Transverse colon (tissue), 3 donors: ENCODE data around the gene ZYX.
"Not testable (repeated sequence)": the region's sequence is repeated elsewhere in the genome, so short reads cannot be mapped to it uniquely, and the experiment has no call there.

Source experiments
- CTCF ChIP-seq, 5 experiments: fragments of 200-600 bp in 3 of 5; fragments of 450-650 bp in 2 of 5; sonication (generic) in 3 of 5; IDR thresholded peaks; 1 replicate in 2 of 5; 2 replicates in 3 of 5; pipeline ENCODE4 v1.5.1; 2016 to 2017; ENCODE audit warnings: antibody characterized with exemption in 5 of 5, inconsistent platforms in 3 of 5, mild to moderate bottlenecking in 2 of 5, moderate library complexity in 1 of 5
- EP300 ChIP-seq: sonication (generic); formaldehyde crosslinking; IDR thresholded peaks from one replicate; pipeline ENCODE4 v1.6.1; 2017; ENCODE audit warnings: antibody characterized with exemption, low read depth
- POLR2A ChIP-seq: fragments of 450-650 bp; IDR thresholded peaks from one replicate; pipeline ENCODE4 v1.6.1; 2016; ENCODE audit warnings: antibody characterized with exemption, mild to moderate bottlenecking, moderate library complexity

DNA sequence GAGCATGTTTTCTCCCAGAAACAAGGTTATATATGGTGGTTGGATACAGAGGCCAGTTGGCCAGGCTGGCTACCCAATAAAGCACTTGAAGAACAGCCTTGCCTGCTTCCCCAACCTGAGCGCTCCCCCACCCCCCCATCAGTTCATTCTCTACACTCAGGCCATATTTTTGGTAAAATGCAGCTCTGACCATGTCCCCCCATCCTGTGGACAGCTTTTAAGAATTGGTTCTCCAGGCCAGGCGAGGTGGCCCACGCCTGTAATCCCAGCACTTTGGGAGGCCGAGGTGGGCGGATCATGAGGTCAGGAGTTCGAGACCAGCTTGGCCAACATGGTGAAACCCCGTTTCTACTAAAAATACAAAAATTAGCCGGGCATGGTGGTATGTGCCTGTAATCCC lies 11.3 kb downstream of the ZYX start:
- not testable (repeated sequence) for TF ChIP-seq POLR2A; CTCF (IDR thresholded peaks at IDR 0.05); EP300
